Loucy (cell line): ENCODE results near the gene APOL5.
"Not testable (repeated sequence)": the region's sequence is repeated elsewhere in the genome, so short reads cannot be mapped to it uniquely, and the experiment has no call there.

ENCODE experiments used
- EZH2phosphoT487 ChIP-seq: fragments of 200-600 bp; IDR thresholded peaks from 2 replicates; pipeline ENCODE4 v1.6.1; 2018; ENCODE audit warnings: antibody characterized with exemption, mild to moderate bottlenecking, moderate library complexity, borderline replicate concordance
- TF ChIP-seq, protein P1 (sequence below): fragments of 200-600 bp; sonication (generic); conservative IDR thresholded peaks from 2 replicates; pipeline ENCODE4 v1.5.1; 2014; ENCODE audit warnings: mild to moderate bottlenecking, antibody characterized with exemption, low read length

DNA sequence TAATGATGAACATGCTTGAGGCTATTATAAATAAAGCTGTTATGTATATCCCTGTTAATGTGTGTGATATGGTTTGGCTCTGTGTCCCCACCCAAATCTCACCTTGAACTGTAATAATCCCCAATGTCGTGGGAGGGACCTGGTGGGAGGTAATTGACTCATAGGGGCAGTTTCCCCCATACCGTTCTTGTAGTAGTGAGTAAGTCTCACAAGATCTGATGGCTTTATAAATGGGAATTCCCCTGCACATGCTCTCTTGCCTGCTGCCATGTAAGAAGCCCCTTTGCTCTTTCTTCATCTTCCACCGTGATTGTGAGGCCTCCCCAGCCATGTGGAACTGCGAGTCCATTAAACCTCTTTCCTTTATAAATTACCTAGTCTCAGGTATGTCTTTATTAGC is 38.2 kb upstream of the APOL5 start:
- TF ChIP-seq, protein P1, sequence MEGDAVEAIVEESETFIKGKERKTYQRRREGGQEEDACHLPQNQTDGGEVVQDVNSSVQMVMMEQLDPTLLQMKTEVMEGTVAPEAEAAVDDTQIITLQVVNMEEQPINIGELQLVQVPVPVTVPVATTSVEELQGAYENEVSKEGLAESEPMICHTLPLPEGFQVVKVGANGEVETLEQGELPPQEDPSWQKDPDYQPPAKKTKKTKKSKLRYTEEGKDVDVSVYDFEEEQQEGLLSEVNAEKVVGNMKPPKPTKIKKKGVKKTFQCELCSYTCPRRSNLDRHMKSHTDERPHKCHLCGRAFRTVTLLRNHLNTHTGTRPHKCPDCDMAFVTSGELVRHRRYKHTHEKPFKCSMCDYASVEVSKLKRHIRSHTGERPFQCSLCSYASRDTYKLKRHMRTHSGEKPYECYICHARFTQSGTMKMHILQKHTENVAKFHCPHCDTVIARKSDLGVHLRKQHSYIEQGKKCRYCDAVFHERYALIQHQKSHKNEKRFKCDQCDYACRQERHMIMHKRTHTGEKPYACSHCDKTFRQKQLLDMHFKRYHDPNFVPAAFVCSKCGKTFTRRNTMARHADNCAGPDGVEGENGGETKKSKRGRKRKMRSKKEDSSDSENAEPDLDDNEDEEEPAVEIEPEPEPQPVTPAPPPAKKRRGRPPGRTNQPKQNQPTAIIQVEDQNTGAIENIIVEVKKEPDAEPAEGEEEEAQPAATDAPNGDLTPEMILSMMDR = not testable (repeated sequence)
- not testable (repeated sequence) for TF ChIP-seq EZH2phosphoT487
